Right lobe of liver (tissue), 6 donors: ENCODE results near the gene ZMAT3. TPM values are rescaled to one million over a fixed set of nuclear protein-coding genes. Genes with fewer than 3 reads are reported as not detected.
"Not testable (repeated sequence)": the region's sequence is repeated elsewhere in the genome, so short reads cannot be mapped to it uniquely, and the experiment has no call there.

ENCODE experiments used
- ATAC-seq, 4 donors: fragments of 200-7000 bp; cut with Tn5 transposase; one replicate each; pipeline ENCODE4 v1.9.1; 2020; ENCODE audit warnings: mild to moderate bottlenecking in 4 of 4, moderate library complexity in 4 of 4
- DNase-seq, 3 donors: peaks; one replicate each; pipeline ENCODE4 v3.0.0-alpha.2; 2020
- H3K27ac ChIP-seq, 3 donors: fragments of 200-600 bp; one replicate each; pipeline ENCODE4 v1.8.0; 2022
- H3K27me3 ChIP-seq, 2 donors: fragments of 200-600 bp; one replicate each; pipeline ENCODE4 v1.8.0; 2022
- H3K36me3 ChIP-seq, 4 donors: fragments of 200-600 bp; sonication (generic) in 1 of 4; one replicate each; pipeline versions ENCODE4 v1.5.1 to v1.8.0; 2017 to 2022; ENCODE audit warnings: control low read depth in 1 of 4
- H3K4me1 ChIP-seq, 4 donors: fragments of 200-600 bp; sonication (generic) in 1 of 4; one replicate each; pipeline versions ENCODE4 v1.5.1 to v1.8.0; 2017 to 2022; ENCODE audit warnings: control low read depth in 1 of 4
- H3K4me3 ChIP-seq, 3 donors: fragments of 200-600 bp; one replicate each; pipeline ENCODE4 v1.8.0; 2022
- H3K9me3 ChIP-seq, 4 donors: fragments of 200-600 bp; sonication (generic) in 1 of 4; one replicate each; pipeline versions ENCODE4 v1.5.1 to v1.8.0; 2017 to 2022; ENCODE audit warnings: control low read depth in 1 of 4
- CTCF ChIP-seq, 4 donors: fragments of 200-600 bp in 3 of 4; fragments of 450-650 bp in 1 of 4; IDR thresholded peaks; one replicate each; pipeline versions ENCODE4 v1.5.1 to v1.8.0; 2016 to 2022; ENCODE audit warnings: antibody characterized with exemption in 4 of 4, mild to moderate bottlenecking in 2 of 4
- POLR2A ChIP-seq: fragments of 450-650 bp; IDR thresholded peaks from one replicate; pipeline ENCODE4 v1.6.1; 2017; ENCODE audit warnings: antibody characterized with exemption, mild to moderate bottlenecking
- WGBS: methylation state at CpG from one replicate; pipeline ENCODE4 v1.1.6; 2018; ENCODE audit warnings: low coverage, low lambda C conversion rate; ENCODE audit not compliant: insufficient coverage; ENCODE audit errors: missing lambda C conversion rate; 5-methylcytosine and 5-hydroxymethylcytosine counted together
- intact Hi-C, 2 donors: fragments of 100-400 bp; cut with DNase I; formaldehyde crosslinking; loops; one replicate each; pipeline versions ENCODE4 v1.11.2 to v1.14.1; 2022
- total RNA-seq, 6 experiments: library from RNA; depleted of rRNA in 2 of 6; stranded (reverse); fragments of >200 nt in 2 of 6; fragmentation: NEBNext Ultra II Directional in 3 of 6; extraction: Animal tissue kit (Norgen Biotek cat#: 25700) in 3 of 6; gene quantifications; one replicate each; pipeline versions ENCODE4 v1.1.0 to v1.2.4, GENCODE V29; 2016 to 2023
- donor health status: DM: no; HTN: yes; CAD: no.
- donor health status: DM: no; HTN: no; CAD: no.
- donor health status: DM: no; HTN: no; CAD: no.
- donor health status: DM: no; HTN: yes; CAD: no.
- donor health status: DM: no; HTN: yes; CAD: no.

ZMAT3 gene
- total RNA-seq, 6 experiments from 2014 or later: 5.5 to 19.6 (median 10.8) TPM

GRCh38 chr3:179036626-179037300, 34.8 kb downstream of the ZMAT3 start:
- Histone ChIP-seq H3K9me3 (no peaks in the 10 kb centered on the region), H3K27ac (no peak overlapping the region), H3K4me1 (no peaks in the 10 kb centered on the region), H3K27me3 (no peaks in the 10 kb centered on the region), H3K4me3 (no peak overlapping the region), H3K36me3 (no peaks in the 10 kb centered on the region)
- TF ChIP-seq CTCF (IDR thresholded peaks at IDR 0.05) (no peak), POLR2A (no peak)
- DNase-seq: no peak
- 92% methylated on average over 9 of the region's 10 CpGs for WGBS
- ATAC-seq: no peak
- intact Hi-C loops: no loop called here

GRCh38 chr3:179036226-179036625, 35.4 kb downstream of the ZMAT3 start:
- no peak for DNase-seq
- Histone ChIP-seq H3K27me3 (no peaks in the 10 kb centered on the region), H3K4me3 (no peak overlapping the region), H3K27ac (no peak overlapping the region), H3K4me1 (no peaks in the 10 kb centered on the region), H3K36me3 (no peaks in the 10 kb centered on the region), H3K9me3 (no peaks in the 10 kb centered on the region)
- TF ChIP-seq CTCF (IDR thresholded peaks at IDR 0.05) (no peak), POLR2A (no peak)
- intact Hi-C loops: no loop called here
- ATAC-seq: no peak
- WGBS: 100% methylated on average over 2 of the region's 2 CpGs

GRCh38 chr3:179035232-179035631, 36.4 kb downstream of the ZMAT3 start:
- H3K4me1 ChIP-seq: no peaks in the 10 kb centered on the region
- TF ChIP-seq POLR2A (no peak), CTCF (IDR thresholded peaks at IDR 0.05) (no peak)
- no peak for ATAC-seq
- no peaks in the 10 kb centered on the region for H3K9me3 ChIP-seq
- no peak overlapping the region for H3K27ac ChIP-seq
- H3K36me3 ChIP-seq: no peaks in the 10 kb centered on the region
- intact Hi-C loops: no loop called here
- 81% methylated on average over 3 of the region's 3 CpGs for WGBS
- no peaks in the 10 kb centered on the region for H3K27me3 ChIP-seq
- DNase-seq: no peak
- H3K4me3 ChIP-seq: no peak overlapping the region

GRCh38 chr3:179033304-179033657, 38.3 kb downstream of the ZMAT3 start:
- WGBS: 0% methylated on average over 1 of the region's 5 CpGs
- H3K27me3 ChIP-seq, DNase-seq, H3K4me1 ChIP-seq, ATAC-seq, H3K36me3 ChIP-seq, H3K4me3 ChIP-seq, H3K27ac ChIP-seq, H3K9me3 ChIP-seq, intact Hi-C loops: not testable (repeated sequence)

- H3K4me3 ChIP-seq: not testable (repeated sequence)
- peak in 1 of 3 donors; percentile 53 for DNase-seq
Measured at GRCh38 chr3:179032454-179033303, 38.9 kb downstream of the ZMAT3 start.

More at GRCh38 chr3:179032454-179033303, 38.9 kb downstream of the ZMAT3 start:
- H3K4me1 ChIP-seq, H3K9me3 ChIP-seq, ATAC-seq, intact Hi-C loops, H3K27ac ChIP-seq, H3K36me3 ChIP-seq, H3K27me3 ChIP-seq: not testable (repeated sequence)
- WGBS: 93% methylated on average over 8 of the region's 42 CpGs
